ENCODE results near the gene CD3E. TPM values are rescaled to one million over a fixed set of nuclear protein-coding genes. Genes with fewer than 3 reads are reported as not detected.
A peak's percentile ranks its signal among the peaks of the same experiment; 100 is the strongest.

CD3E gene
- total and polyA plus RNA-seq, 2 donors, result 203 to 328 TPM

GRCh38 chr11:118312328-118312727 lies 7.8 kb downstream of the CD3E start:
- Histone ChIP-seq H3K36me3 (ENCODE audit: control insufficient read depth in 2 of 2, insufficient read depth in 2 of 2, low read length in 1 of 2) (peaks cover 48 to 88% of the 10 kb centered on the region in 2 donors), H3K9me3 (ENCODE audit: control insufficient read depth in 2 of 2, insufficient read depth in 1 of 2, low read length in 1 of 2) (no peaks in the 10 kb centered on the region), H3K27me3 (ENCODE audit: control insufficient read depth in 2 of 2, insufficient read depth in 1 of 2, low read length in 1 of 2) (no peaks in the 10 kb centered on the region), H3K4me3 (ENCODE audit: low read length in 2 of 2) (no peak overlapping the region), H3K27ac (ENCODE audit: low read depth in 1 of 2, low read length in 1 of 2) (peak overlapping the region; percentile 69 to 92), H3K4me1 (ENCODE audit: control insufficient read depth in 2 of 2, insufficient read depth in 2 of 2, low read length in 2 of 2) (peaks cover 63 to 85% of the 10 kb centered on the region in 2 donors)
- DNase-seq (ENCODE audit: low read depth in 6 of 9, low spot score in 9 of 9), result no peak
- 98% methylated on average over 2 of the region's 2 CpGs for WGBS

- 89% methylated on average over 4 of the region's 4 CpGs for whole genome bisulfite sequencing
- Histone ChIP-seq H3K9me3 (ENCODE audit: control insufficient read depth in 2 of 2, insufficient read depth in 1 of 2, low read length in 1 of 2) (no peaks in the 10 kb centered on the region), H3K4me1 (ENCODE audit: control insufficient read depth in 2 of 2, insufficient read depth in 2 of 2, low read length in 2 of 2) (peaks cover 62 to 85% of the 10 kb centered on the region in 2 donors), H3K27me3 (ENCODE audit: control insufficient read depth in 2 of 2, insufficient read depth in 1 of 2, low read length in 1 of 2) (no peaks in the 10 kb centered on the region), H3K27ac (ENCODE audit: low read depth in 1 of 2, low read length in 1 of 2) (peak overlapping the region; percentile 83 to 92), H3K36me3 (ENCODE audit: control insufficient read depth in 2 of 2, insufficient read depth in 2 of 2, low read length in 1 of 2) (peaks cover 39 to 81% of the 10 kb centered on the region in 2 donors), H3K4me3 (ENCODE audit: low read length in 2 of 2) (no peak overlapping the region)
- DNase-seq (ENCODE audit: low read depth in 6 of 9, low spot score in 9 of 9), result no peak
These were observed 8.7 kb downstream of the CD3E start for GRCh38 chr11:118313242-118313641.

- H3K9me3 ChIP-seq (ENCODE audit: control insufficient read depth in 2 of 2, insufficient read depth in 1 of 2, low read length in 1 of 2), result peaks cover 0 to 5% of the 10 kb centered on the region in 2 donors
- H3K4me1 ChIP-seq (ENCODE audit: control insufficient read depth in 2 of 2, insufficient read depth in 2 of 2, low read length in 2 of 2), result peaks cover 77 to 98% of the 10 kb centered on the region in 2 donors
- no peak for DNase-seq (ENCODE audit: low read depth in 6 of 9, low spot score in 9 of 9)
- H3K27ac ChIP-seq (ENCODE audit: low read depth in 1 of 2, low read length in 1 of 2), result peak overlapping the region; percentile 92 to 99
- 91% methylated on average over 7 of the region's 7 CpGs for WGBS
- peak overlapping the region in 1 of 2 donors; percentile 14 for H3K4me3 ChIP-seq (ENCODE audit: low read length in 2 of 2)
- H3K36me3 ChIP-seq (ENCODE audit: control insufficient read depth in 2 of 2, insufficient read depth in 2 of 2, low read length in 1 of 2), result peaks cover 49 to 64% of the 10 kb centered on the region in 2 donors
- H3K27me3 ChIP-seq (ENCODE audit: control insufficient read depth in 2 of 2, insufficient read depth in 1 of 2, low read length in 1 of 2), result no peaks in the 10 kb centered on the region
These were observed 10.5 kb downstream of the CD3E start for GRCh38 chr11:118314988-118315411.

- peak in 5 of 9 donors; percentile 42 to 82 (median 60) for DNase-seq (ENCODE audit: low read depth in 6 of 9, low spot score in 9 of 9)
- Histone ChIP-seq H3K27me3 (ENCODE audit: control insufficient read depth in 2 of 2, insufficient read depth in 1 of 2, low read length in 1 of 2) (no peaks in the 10 kb centered on the region), H3K36me3 (ENCODE audit: control insufficient read depth in 2 of 2, insufficient read depth in 2 of 2, low read length in 1 of 2) (peaks cover 38 to 41% of the 10 kb centered on the region in 2 donors), H3K9me3 (ENCODE audit: control insufficient read depth in 2 of 2, insufficient read depth in 1 of 2, low read length in 1 of 2) (peaks cover 0 to 10% of the 10 kb centered on the region in 2 donors), H3K27ac (ENCODE audit: low read depth in 1 of 2, low read length in 1 of 2) (peak overlapping the region; percentile 64 to 92), H3K4me1 (ENCODE audit: control insufficient read depth in 2 of 2, insufficient read depth in 2 of 2, low read length in 2 of 2) (peaks cover 57 to 87% of the 10 kb centered on the region in 2 donors), H3K4me3 (ENCODE audit: low read length in 2 of 2) (no peak overlapping the region)
- WGBS, result 15% methylated on average over 4 of the region's 4 CpGs
These were observed 13.6 kb downstream of the CD3E start for GRCh38 chr11:118318124-118318523.

GRCh38 chr11:118318581-118319336 lies 14.2 kb downstream of the CD3E start:
- no peak for DNase-seq (ENCODE audit: low read depth in 6 of 9, low spot score in 9 of 9)
- H3K4me3 ChIP-seq (ENCODE audit: low read length in 2 of 2), result no peak overlapping the region
- peaks cover 0 to 10% of the 10 kb centered on the region in 2 donors for H3K9me3 ChIP-seq (ENCODE audit: control insufficient read depth in 2 of 2, insufficient read depth in 1 of 2, low read length in 1 of 2)
- H3K36me3 ChIP-seq (ENCODE audit: control insufficient read depth in 2 of 2, insufficient read depth in 2 of 2, low read length in 1 of 2), result peaks cover 33 to 41% of the 10 kb centered on the region in 2 donors
- H3K27me3 ChIP-seq (ENCODE audit: control insufficient read depth in 2 of 2, insufficient read depth in 1 of 2, low read length in 1 of 2), result no peaks in the 10 kb centered on the region
- H3K4me1 ChIP-seq (ENCODE audit: control insufficient read depth in 2 of 2, insufficient read depth in 2 of 2, low read length in 2 of 2), result peaks cover 52 to 80% of the 10 kb centered on the region in 2 donors
- peak overlapping the region; percentile 64 to 92 for H3K27ac ChIP-seq (ENCODE audit: low read depth in 1 of 2, low read length in 1 of 2)
- WGBS, result 84% methylated on average over 11 of the region's 11 CpGs

- peaks cover 27 to 38% of the 10 kb centered on the region in 2 donors for H3K36me3 ChIP-seq (ENCODE audit: control insufficient read depth in 2 of 2, insufficient read depth in 2 of 2, low read length in 1 of 2)
- 15% methylated on average over 1 of the region's 1 CpG for WGBS
- no peak overlapping the region for H3K4me3 ChIP-seq (ENCODE audit: low read length in 2 of 2)
- DNase-seq (ENCODE audit: low read depth in 6 of 9, low spot score in 9 of 9), result no peak
- H3K9me3 ChIP-seq (ENCODE audit: control insufficient read depth in 2 of 2, insufficient read depth in 1 of 2, low read length in 1 of 2), result peaks cover 0 to 10% of the 10 kb centered on the region in 2 donors
- H3K27me3 ChIP-seq (ENCODE audit: control insufficient read depth in 2 of 2, insufficient read depth in 1 of 2, low read length in 1 of 2), result no peaks in the 10 kb centered on the region
- peaks cover 46 to 75% of the 10 kb centered on the region in 2 donors for H3K4me1 ChIP-seq (ENCODE audit: control insufficient read depth in 2 of 2, insufficient read depth in 2 of 2, low read length in 2 of 2)
- peak overlapping the region; percentile 64 to 92 for H3K27ac ChIP-seq (ENCODE audit: low read depth in 1 of 2, low read length in 1 of 2)
These were observed 14.8 kb downstream of the CD3E start for GRCh38 chr11:118319337-118319707.

GRCh38 chr11:118320515-118320914 lies 16.0 kb downstream of the CD3E start:
- 98% methylated on average over 3 of the region's 3 CpGs for whole genome bisulfite sequencing
- peaks cover 0 to 10% of the 10 kb centered on the region in 2 donors for H3K9me3 ChIP-seq (ENCODE audit: control insufficient read depth in 2 of 2, insufficient read depth in 1 of 2, low read length in 1 of 2)
- no peaks in the 10 kb centered on the region for H3K27me3 ChIP-seq (ENCODE audit: control insufficient read depth in 2 of 2, insufficient read depth in 1 of 2, low read length in 1 of 2)
- H3K4me1 ChIP-seq (ENCODE audit: control insufficient read depth in 2 of 2, insufficient read depth in 2 of 2, low read length in 2 of 2), result peaks cover 35 to 63% of the 10 kb centered on the region in 2 donors
- H3K27ac ChIP-seq (ENCODE audit: low read depth in 1 of 2, low read length in 1 of 2), result peak overlapping the region in 1 of 2 donors; percentile 23
- DNase-seq (ENCODE audit: low read depth in 6 of 9, low spot score in 9 of 9), result no peak
- H3K36me3 ChIP-seq (ENCODE audit: control insufficient read depth in 2 of 2, insufficient read depth in 2 of 2, low read length in 1 of 2), result peaks cover 15 to 29% of the 10 kb centered on the region in 2 donors
- H3K4me3 ChIP-seq (ENCODE audit: low read length in 2 of 2), result no peak overlapping the region

GRCh38 chr11:118321386-118322082 lies 17.0 kb downstream of the CD3E start:
- no peak overlapping the region for H3K4me3 ChIP-seq (ENCODE audit: low read length in 2 of 2)
- H3K27ac ChIP-seq (ENCODE audit: low read depth in 1 of 2, low read length in 1 of 2), result peak overlapping the region in 1 of 2 donors; percentile 29
- H3K9me3 ChIP-seq (ENCODE audit: control insufficient read depth in 2 of 2, insufficient read depth in 1 of 2, low read length in 1 of 2), result peaks cover 0 to 10% of the 10 kb centered on the region in 2 donors
- peaks cover 15 to 25% of the 10 kb centered on the region in 2 donors for H3K36me3 ChIP-seq (ENCODE audit: control insufficient read depth in 2 of 2, insufficient read depth in 2 of 2, low read length in 1 of 2)
- peaks cover 30 to 53% of the 10 kb centered on the region in 2 donors for H3K4me1 ChIP-seq (ENCODE audit: control insufficient read depth in 2 of 2, insufficient read depth in 2 of 2, low read length in 2 of 2)
- WGBS, result 86% methylated on average over 5 of the region's 5 CpGs
- H3K27me3 ChIP-seq (ENCODE audit: control insufficient read depth in 2 of 2, insufficient read depth in 1 of 2, low read length in 1 of 2), result no peaks in the 10 kb centered on the region
- DNase-seq (ENCODE audit: low read depth in 6 of 9, low spot score in 9 of 9), result no peak

- WGBS, result 98% methylated on average over 19 of the region's 19 CpGs
- Histone ChIP-seq H3K27ac (ENCODE audit: low read depth in 1 of 2, low read length in 1 of 2) (no peak overlapping the region), H3K4me1 (ENCODE audit: control insufficient read depth in 2 of 2, insufficient read depth in 2 of 2, low read length in 2 of 2) (peaks cover 20 to 41% of the 10 kb centered on the region in 2 donors), H3K9me3 (ENCODE audit: control insufficient read depth in 2 of 2, insufficient read depth in 1 of 2, low read length in 1 of 2) (peaks cover 0 to 10% of the 10 kb centered on the region in 2 donors), H3K27me3 (ENCODE audit: control insufficient read depth in 2 of 2, insufficient read depth in 1 of 2, low read length in 1 of 2) (no peaks in the 10 kb centered on the region), H3K4me3 (ENCODE audit: low read length in 2 of 2) (no peak overlapping the region), H3K36me3 (ENCODE audit: control insufficient read depth in 2 of 2, insufficient read depth in 2 of 2, low read length in 1 of 2) (peaks cover 15 to 21% of the 10 kb centered on the region in 2 donors)
- no peak for DNase-seq (ENCODE audit: low read depth in 6 of 9, low spot score in 9 of 9)
These were observed 18.2 kb downstream of the CD3E start for GRCh38 chr11:118322721-118323120.

Measured in thymus (tissue), 11 donors.